ENCODE results near the gene ATRIP. TPM values are rescaled to one million over a fixed set of nuclear protein-coding genes. Genes with fewer than 3 reads are reported as not detected.

The ATRIP gene
- total and polyA plus RNA-seq, 10 of the 15 experiments (the other 5 are each of a cell fraction or from before 2014, with no cell fraction given) = 1.4 to 16.0 (median 10.1) TPM

- TF ChIP-seq GATAD2B (conservative IDR thresholded peaks at IDR 0.05; ENCODE audit: low read depth) (peak; percentile 52; the same call in 1 of the 2 replicates), NR2C1 (IDR thresholded peaks at IDR 0.05) (no peak), PML (IDR thresholded peaks at IDR 0.05; ENCODE audit: low read length) (peak; percentile 63; the same call in 1 of the 2 replicates), CBX5 (IDR thresholded peaks at IDR 0.05; ENCODE audit: low read depth) (no peak), ZNF592 (IDR thresholded peaks at IDR 0.05) (peak; percentile 82; the same call in 1 of the 2 replicates), HCFC1 (IDR thresholded peaks at IDR 0.05; ENCODE audit: low read length) (peak; percentile 43), E2F8 (IDR thresholded peaks at IDR 0.05; ENCODE audit: low read depth, partially characterized antibody) (no peak), MLLT1 (IDR thresholded peaks at IDR 0.05) (no peak), ATF3 (IDR thresholded peaks at IDR 0.05; ENCODE audit: borderline replicate concordance, extremely low read depth, low read depth, low read length) (no peak), YY1 (IDR thresholded peaks at IDR 0.05; ENCODE audit: low read depth, low read length) (peak; percentile 91), KDM1A (IDR thresholded peaks at IDR 0.05; ENCODE audit: borderline replicate concordance) (no peak), MTA3 (IDR thresholded peaks at IDR 0.05; ENCODE audit: borderline replicate concordance, low read length) (0 out of 2 replicates have a peak, but pooled peaks have one; percentile 79), RAD21 (IDR thresholded peaks at IDR 0.05; ENCODE audit: insufficient read depth, low read depth, low read length) (no peak), SREBF2 (IDR thresholded peaks at IDR 0.05; ENCODE audit: low read length) (no peak), RELA (IDR thresholded peaks at IDR 0.05; ENCODE audit: borderline replicate concordance, partially characterized antibody) (peak; percentile 95), ZNF207 (IDR thresholded peaks at IDR 0.05; ENCODE audit: borderline replicate concordance) (no peak), RB1 (IDR thresholded peaks at IDR 0.05; ENCODE audit: borderline replicate concordance) (0 out of 2 replicates have a peak, but pooled peaks have one; percentile 15), KLF5 (IDR thresholded peaks at IDR 0.05; ENCODE audit: partially characterized antibody) (peak; percentile 63)
Observed at GRCh38 chr3:48472923-48473616, 26.5 kb downstream of the ATRIP start (continued).

Measured in GM12878 (cell line).